Nephron (organoid): ENCODE data around the gene CAPN1.

Experiments used
- H3K27ac Mint-ChIP-seq, 3 experiments: 2 replicates each; pipeline ENCODE4 v1.8.0; 2020; ENCODE audit warnings: mixed read lengths in 3 of 3, mild to moderate bottlenecking in 2 of 3, moderate library complexity in 1 of 3
- H3K27me3 Mint-ChIP-seq: 2 replicates; pipeline ENCODE4 v1.8.0; 2021; ENCODE audit warnings: low read depth, mild to moderate bottlenecking, moderate library complexity, mixed read lengths
- H3K36me3 Mint-ChIP-seq: 2 replicates; pipeline ENCODE4 v1.8.0; 2020; ENCODE audit warnings: low read depth, mixed read lengths
- H3K4me1 Mint-ChIP-seq: 2 replicates; pipeline ENCODE4 v1.8.0; 2020; ENCODE audit warnings: mixed read lengths
- H3K4me3 Mint-ChIP-seq, 3 experiments: 2 replicates each; pipeline ENCODE4 v1.8.0; 2020; ENCODE audit warnings: mild to moderate bottlenecking in 3 of 3, mixed read lengths in 3 of 3, moderate library complexity in 2 of 3
- H3K9me3 Mint-ChIP-seq: 2 replicates; pipeline ENCODE4 v1.8.0; 2020; ENCODE audit warnings: mixed read lengths
- TF ChIP-seq, protein P1 (sequence below), 3 experiments: fragments of 200-600 bp; sonication (generic); IDR thresholded peaks; one replicate each; pipeline ENCODE4 v1.5.0; 2021; ENCODE audit warnings: antibody characterized with exemption in 3 of 3; ENCODE audit not compliant: unreplicated experiment in 3 of 3

CAPN1 gene

DNA sequence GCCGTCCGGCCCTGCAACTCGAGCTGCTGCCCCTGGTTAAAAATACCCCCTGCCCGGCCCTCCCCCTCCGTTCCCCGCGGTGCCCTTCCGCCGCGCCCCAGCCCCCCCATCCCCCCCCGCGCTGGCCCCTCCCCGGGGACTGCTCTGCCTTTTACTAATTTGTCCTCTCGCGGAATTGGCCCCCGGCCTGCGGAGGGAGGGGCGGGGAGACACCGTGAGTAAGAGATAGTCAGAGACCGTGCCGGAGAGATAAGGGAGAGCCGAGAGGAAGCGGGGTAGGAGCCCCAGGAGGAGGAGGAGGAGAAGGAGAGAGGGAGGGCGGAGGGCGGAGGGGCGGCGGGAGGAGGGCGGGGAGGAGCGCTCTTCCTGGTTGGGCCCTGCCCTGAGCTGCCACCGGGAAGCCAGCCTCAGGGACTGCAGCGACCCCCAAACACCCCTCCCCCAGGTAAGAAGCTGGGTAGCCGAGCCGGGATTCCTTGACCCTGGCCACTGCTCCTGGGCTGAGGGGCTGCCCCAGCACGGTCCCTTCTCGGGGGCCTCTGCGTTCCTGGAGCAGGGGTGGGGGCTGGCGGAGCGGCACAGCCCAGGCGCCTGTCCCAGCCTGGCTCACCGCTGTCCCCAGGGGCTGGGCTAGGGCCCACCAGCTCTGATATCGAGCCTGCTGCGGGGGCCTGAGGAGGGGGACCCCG is at the start of gene CAPN1:
CAPN1 (plus strand) TSS at position 360 of the 689 bp plus-strand sequence. CDS start 774 bp downstream, outside the sequence.
- peaks cover 14% of the 10 kb centered on the region for H3K36me3 Mint-ChIP-seq
- H3K4me3 Mint-ChIP-seq = peak within 1 kb of the TSS; percentile 90 to 94 (median 91)
- TF ChIP-seq, protein P1, sequence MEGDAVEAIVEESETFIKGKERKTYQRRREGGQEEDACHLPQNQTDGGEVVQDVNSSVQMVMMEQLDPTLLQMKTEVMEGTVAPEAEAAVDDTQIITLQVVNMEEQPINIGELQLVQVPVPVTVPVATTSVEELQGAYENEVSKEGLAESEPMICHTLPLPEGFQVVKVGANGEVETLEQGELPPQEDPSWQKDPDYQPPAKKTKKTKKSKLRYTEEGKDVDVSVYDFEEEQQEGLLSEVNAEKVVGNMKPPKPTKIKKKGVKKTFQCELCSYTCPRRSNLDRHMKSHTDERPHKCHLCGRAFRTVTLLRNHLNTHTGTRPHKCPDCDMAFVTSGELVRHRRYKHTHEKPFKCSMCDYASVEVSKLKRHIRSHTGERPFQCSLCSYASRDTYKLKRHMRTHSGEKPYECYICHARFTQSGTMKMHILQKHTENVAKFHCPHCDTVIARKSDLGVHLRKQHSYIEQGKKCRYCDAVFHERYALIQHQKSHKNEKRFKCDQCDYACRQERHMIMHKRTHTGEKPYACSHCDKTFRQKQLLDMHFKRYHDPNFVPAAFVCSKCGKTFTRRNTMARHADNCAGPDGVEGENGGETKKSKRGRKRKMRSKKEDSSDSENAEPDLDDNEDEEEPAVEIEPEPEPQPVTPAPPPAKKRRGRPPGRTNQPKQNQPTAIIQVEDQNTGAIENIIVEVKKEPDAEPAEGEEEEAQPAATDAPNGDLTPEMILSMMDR (IDR thresholded peaks at IDR 0.05; ENCODE audit: unreplicated experiment in 3 of 3) = no peak
- peaks cover 11% of the 10 kb centered on the region for H3K4me1 Mint-ChIP-seq
- H3K27me3 Mint-ChIP-seq = peaks cover 12% of the 10 kb centered on the region
- H3K9me3 Mint-ChIP-seq = no peaks in the 10 kb centered on the region
- peak within 1 kb of the TSS; percentile 70 to 96 (median 95) for H3K27ac Mint-ChIP-seq

DNA sequence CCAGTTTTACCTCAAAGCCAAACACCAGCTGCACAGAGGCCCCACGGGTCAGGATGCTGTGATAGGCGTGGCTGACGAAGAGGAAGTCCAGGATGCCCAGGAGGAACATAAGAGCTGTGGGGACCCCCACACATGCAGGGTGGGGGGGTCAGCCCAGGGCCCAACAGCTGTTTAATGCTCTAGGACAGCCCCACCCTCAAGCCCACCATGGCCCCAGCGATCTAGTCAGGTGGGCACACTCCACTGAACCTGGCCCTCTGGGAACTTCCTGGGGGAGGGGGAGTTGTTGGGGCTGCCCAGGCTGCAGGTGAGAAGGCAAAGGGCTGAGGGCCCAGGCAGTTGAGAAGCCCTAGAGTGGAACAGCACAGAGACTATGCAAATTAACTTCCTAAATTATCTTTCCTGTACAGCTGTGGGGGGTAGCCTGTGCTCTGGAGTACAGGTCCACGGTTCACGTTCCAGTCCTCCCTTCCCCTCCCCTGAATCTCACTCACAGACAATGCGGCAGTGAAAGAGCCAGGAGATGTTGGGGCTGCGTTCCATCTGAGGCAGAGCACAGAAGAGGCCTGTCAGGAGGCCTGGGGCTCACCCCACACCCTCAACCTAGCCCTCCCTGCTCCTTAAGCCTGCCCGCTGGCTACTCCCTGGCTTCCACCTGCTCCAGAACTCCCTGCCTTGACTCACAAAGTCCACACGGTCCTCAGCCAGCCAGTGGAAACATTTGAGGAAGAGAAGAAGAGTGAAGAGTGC is 49.3 kb upstream of the CAPN1 start:
- Mint-ChIP-seq H3K9me3 (no peaks in the 10 kb centered on the region), H3K27ac (peak overlapping the region; percentile 100), H3K4me1 (peaks cover 30% of the 10 kb centered on the region), H3K36me3 (peaks cover 9% of the 10 kb centered on the region), H3K4me3 (peak overlapping the region; percentile 99 to 100 (median 100)), H3K27me3 (peaks cover 5% of the 10 kb centered on the region)
- TF ChIP-seq, protein P1 (IDR thresholded peaks at IDR 0.05; ENCODE audit: unreplicated experiment in 3 of 3) = no peak

DNA sequence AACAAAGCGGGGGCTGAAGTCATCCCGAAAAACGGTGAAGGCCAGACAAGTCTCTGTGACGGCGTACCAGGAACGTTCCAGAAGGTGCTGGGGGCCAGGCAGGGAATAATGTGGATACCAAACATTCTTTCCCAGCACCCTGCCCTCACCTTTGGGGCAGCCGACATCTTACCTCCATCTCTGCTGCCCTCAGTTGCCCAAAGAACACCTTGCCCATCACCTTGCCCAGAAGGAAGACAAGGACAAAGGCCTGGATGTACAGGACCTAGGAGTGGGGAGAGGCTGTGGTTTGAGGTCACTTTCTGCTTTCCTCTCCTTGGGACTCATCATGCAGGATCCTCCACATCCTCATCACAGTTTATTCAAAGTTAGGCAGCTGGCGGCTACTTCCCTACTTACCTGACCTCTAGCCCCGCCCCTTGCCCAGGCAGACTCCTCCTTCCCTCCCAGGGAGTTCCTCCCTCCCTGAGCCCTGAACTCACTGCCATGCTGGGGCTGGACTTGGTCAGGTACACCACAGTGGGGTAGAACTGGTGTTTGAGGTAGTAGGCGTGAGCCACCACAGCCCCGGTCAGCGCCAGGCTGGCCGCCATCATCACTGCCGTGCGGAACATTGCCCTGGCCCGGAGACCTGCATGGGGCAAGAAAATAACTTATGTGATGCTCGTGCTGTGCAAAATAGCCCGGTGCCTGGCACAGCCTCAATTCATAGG is 48.6 kb upstream of the CAPN1 start:
- Mint-ChIP-seq H3K4me1 (peaks cover 30% of the 10 kb centered on the region), H3K4me3 (peak overlapping the region; percentile 99 to 100 (median 100)), H3K9me3 (no peaks in the 10 kb centered on the region), H3K27ac (peak overlapping the region; percentile 100), H3K36me3 (peaks cover 9% of the 10 kb centered on the region), H3K27me3 (peaks cover 5% of the 10 kb centered on the region)
- TF ChIP-seq, protein P1 (IDR thresholded peaks at IDR 0.05; ENCODE audit: unreplicated experiment in 3 of 3) = no peak

DNA sequence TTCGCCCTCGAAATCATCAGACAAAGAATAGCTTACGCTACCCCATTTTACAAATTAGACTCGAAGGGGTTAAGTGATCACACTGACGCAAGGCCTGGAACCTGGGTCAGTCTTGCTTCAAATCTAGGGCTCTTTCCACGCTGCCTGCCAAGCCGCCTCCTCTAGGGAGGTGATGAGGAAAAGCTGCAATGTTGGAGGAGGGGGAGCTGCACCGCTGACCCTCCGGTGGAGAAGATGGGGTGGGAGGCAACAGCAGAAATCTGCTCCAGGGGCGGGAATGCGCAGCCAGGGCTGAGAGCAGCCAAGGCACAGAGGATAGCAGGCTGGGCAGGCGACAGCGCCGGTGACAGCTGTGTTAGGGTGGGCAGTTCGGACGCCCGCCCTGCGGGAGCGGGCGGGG is 48.0 kb upstream of the CAPN1 start:
- TF ChIP-seq, protein P1 (IDR thresholded peaks at IDR 0.05; ENCODE audit: unreplicated experiment in 3 of 3) = no peak
- Mint-ChIP-seq H3K9me3 (no peaks in the 10 kb centered on the region), H3K27ac (peak overlapping the region; percentile 100), H3K36me3 (peaks cover 9% of the 10 kb centered on the region), H3K4me1 (peaks cover 30% of the 10 kb centered on the region), H3K4me3 (peak overlapping the region; percentile 99 to 100 (median 100)), H3K27me3 (peaks cover 5% of the 10 kb centered on the region)

DNA sequence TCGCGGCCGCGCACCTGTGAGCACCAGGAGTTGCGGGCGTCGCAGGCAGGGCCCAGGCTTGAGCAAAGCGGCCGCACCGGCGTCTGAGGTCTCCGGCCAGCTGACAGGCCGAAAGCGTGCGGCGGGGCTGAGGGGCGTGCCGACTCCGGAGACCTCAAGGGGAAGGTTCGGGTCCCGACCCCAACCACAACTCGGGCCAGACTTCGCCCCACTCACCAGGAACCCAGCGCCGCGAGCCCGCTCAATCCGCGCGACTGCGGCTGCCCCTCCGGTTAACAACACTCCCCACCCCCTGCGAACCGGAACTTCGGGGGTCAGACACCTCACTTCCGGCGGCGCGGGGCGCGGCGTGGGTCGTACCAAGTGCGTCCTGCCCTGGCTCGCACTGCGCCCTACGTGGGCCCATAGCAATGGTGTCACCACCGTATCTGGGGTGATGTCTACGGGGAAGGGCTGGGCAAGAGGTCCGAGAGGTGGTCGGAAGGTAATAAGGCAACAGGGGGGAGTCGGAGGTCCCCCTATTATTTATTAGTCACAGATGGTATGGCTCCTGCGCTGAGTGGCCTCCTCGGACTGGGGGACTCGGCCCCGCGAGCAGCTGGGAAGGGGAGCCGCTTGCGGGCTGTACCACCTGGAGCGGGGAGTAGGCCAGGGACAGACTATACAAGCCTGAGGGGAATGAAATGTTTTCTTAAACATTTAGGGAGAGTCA is 47.3 kb upstream of the CAPN1 start, which contains the start of gene SYVN1:
SYVN1 (minus strand) TSS at position 280 of the 712 bp plus-strand sequence. CDS start 918 bp downstream, outside the sequence.
- Mint-ChIP-seq H3K4me1 (peaks cover 30% of the 10 kb centered on the region), H3K36me3 (peaks cover 9% of the 10 kb centered on the region), H3K27me3 (peaks cover 5% of the 10 kb centered on the region), H3K4me3 (peak within 1 kb of the TSS; percentile 99 to 100 (median 100)), H3K9me3 (no peaks in the 10 kb centered on the region), H3K27ac (peak within 1 kb of the TSS; percentile 100)
- TF ChIP-seq, protein P1 (IDR thresholded peaks at IDR 0.05; ENCODE audit: unreplicated experiment in 3 of 3) = no peak
